Activated naive CD8-positive, alpha-beta T cell treated with anti-CD3 and anti-CD28 coated beads for 36 hours (primary cell): ENCODE results near the gene RGS7. TPM values are rescaled to one million over a fixed set of nuclear protein-coding genes. Genes with fewer than 3 reads are reported as not detected.

Experiments used
- DNase-seq: peaks from one replicate; pipeline ENCODE4 v3.0.0; 2021
- H3K27ac Mint-ChIP-seq: one replicate; pipeline ENCODE4 v1.8.0; 2022; ENCODE audit warnings: mild to moderate bottlenecking, moderate library complexity, mixed read lengths
- H3K27me3 Mint-ChIP-seq: one replicate; pipeline ENCODE4 v1.8.0; 2022; ENCODE audit warnings: mild to moderate bottlenecking, mixed read lengths
- H3K36me3 Mint-ChIP-seq: one replicate; pipeline ENCODE4 v1.8.0; 2021; ENCODE audit warnings: mild to moderate bottlenecking, mixed read lengths
- H3K4me1 Mint-ChIP-seq: one replicate; pipeline ENCODE4 v1.8.0; 2021; ENCODE audit warnings: mixed read lengths
- H3K4me3 Mint-ChIP-seq: one replicate; pipeline ENCODE4 v1.8.0; 2022; ENCODE audit warnings: mild to moderate bottlenecking, moderate library complexity, mixed read lengths
- H3K9me3 Mint-ChIP-seq: one replicate; pipeline ENCODE4 v1.8.0; 2022; ENCODE audit warnings: mixed read lengths
- total RNA-seq, 2 experiments: library from RNA; stranded (reverse); gene quantifications; one replicate each; pipeline ENCODE4 v1.2.3, GENCODE V29; 2021

RGS7 gene
- total RNA-seq, 2 experiments from 2014 or later: not detected

GRCh38 chr1:241086686-241087085 is 270.3 kb downstream of the RGS7 start:
- Mint-ChIP-seq H3K4me1 (no peaks in the 10 kb centered on the region), H3K36me3 (no peaks in the 10 kb centered on the region), H3K9me3 (no peaks in the 10 kb centered on the region), H3K27me3 (peaks cover 4% of the 10 kb centered on the region), H3K4me3 (no peak overlapping the region), H3K27ac (no peak overlapping the region)
- DNase-seq: no peak

GRCh38 chr1:241083285-241083684 is 273.7 kb downstream of the RGS7 start:
- Mint-ChIP-seq H3K27ac (no peak overlapping the region), H3K27me3 (peaks cover 4% of the 10 kb centered on the region), H3K9me3 (no peaks in the 10 kb centered on the region), H3K4me1 (no peaks in the 10 kb centered on the region), H3K4me3 (no peak overlapping the region), H3K36me3 (no peaks in the 10 kb centered on the region)
- no peak for DNase-seq

DNA sequence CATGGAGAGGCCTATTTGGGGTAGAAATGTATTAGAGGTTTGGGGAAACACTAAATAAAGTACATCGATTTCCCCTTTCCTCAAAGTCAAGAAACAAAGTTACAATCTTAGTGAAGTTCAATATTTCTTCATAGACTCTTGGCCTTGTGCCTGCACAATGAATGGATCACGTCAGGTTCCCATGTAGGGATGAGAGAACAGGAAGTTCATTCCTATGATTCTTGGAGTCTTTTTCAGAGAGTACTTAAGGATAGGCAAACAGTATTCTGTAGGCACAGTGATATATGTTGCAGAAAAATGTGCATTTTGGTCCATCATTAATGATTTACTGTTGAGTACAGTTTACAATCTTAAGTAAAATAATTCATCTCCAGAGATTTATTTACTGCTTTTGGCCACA is 275.5 kb downstream of the RGS7 start:
- no peak for DNase-seq
- Mint-ChIP-seq H3K27me3 (peaks cover 3% of the 10 kb centered on the region), H3K27ac (no peak overlapping the region), H3K4me1 (no peaks in the 10 kb centered on the region), H3K36me3 (no peaks in the 10 kb centered on the region), H3K9me3 (no peaks in the 10 kb centered on the region), H3K4me3 (no peak overlapping the region)

GRCh38 chr1:241079459-241079858 is 277.5 kb downstream of the RGS7 start:
- DNase-seq: no peak
- Mint-ChIP-seq H3K4me3 (no peak overlapping the region), H3K27me3 (no peaks in the 10 kb centered on the region), H3K9me3 (no peaks in the 10 kb centered on the region), H3K36me3 (no peaks in the 10 kb centered on the region), H3K4me1 (no peaks in the 10 kb centered on the region), H3K27ac (no peak overlapping the region)

GRCh38 chr1:241079047-241079446 is 278.0 kb downstream of the RGS7 start:
- H3K36me3 Mint-ChIP-seq: no peaks in the 10 kb centered on the region
- no peak overlapping the region for H3K4me3 Mint-ChIP-seq
- H3K27ac Mint-ChIP-seq: no peak overlapping the region
- no peaks in the 10 kb centered on the region for H3K9me3 Mint-ChIP-seq
- H3K4me1 Mint-ChIP-seq: no peaks in the 10 kb centered on the region
- H3K27me3 Mint-ChIP-seq: no peaks in the 10 kb centered on the region
- DNase-seq: no peak

DNA sequence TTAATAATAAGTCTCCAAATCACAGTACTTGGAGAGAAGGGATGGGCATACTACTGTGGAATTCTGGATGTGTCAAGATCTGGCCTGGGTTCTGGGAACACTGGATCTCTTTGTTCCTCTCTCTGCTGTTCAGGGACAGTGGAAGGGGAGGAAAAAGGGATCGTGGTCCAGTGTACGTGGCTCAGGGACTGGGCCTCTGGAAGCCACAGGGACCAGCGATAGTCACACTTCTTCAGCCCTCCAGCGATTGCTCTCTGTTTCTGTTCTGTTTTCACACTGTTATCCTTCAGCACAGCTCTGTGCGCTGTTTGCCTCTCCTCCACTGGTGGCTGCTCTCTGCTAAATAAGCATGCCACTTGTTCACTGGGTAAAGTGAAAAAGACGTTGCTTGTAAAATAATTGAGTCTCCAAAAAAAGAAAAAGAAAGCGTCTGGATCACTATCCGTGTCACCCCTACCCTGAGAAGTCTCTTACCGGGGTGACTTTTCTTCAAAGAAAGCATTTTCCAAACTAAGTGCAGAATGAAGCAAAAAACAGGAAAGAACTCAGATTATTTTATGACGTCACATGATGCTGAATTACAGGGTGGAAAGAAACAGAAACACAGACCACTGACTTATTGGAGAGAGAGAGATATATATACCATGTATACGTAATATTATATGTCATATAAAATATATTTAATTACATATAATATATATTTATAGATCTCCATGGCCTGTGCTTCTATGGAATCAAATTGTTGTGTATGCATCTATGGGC is 279.4 kb downstream of the RGS7 start:
- H3K27me3 Mint-ChIP-seq: no peaks in the 10 kb centered on the region
- no peaks in the 10 kb centered on the region for H3K9me3 Mint-ChIP-seq
- H3K4me1 Mint-ChIP-seq: no peaks in the 10 kb centered on the region
- no peak overlapping the region for H3K27ac Mint-ChIP-seq
- no peak overlapping the region for H3K4me3 Mint-ChIP-seq
- no peaks in the 10 kb centered on the region for H3K36me3 Mint-ChIP-seq
- no peak for DNase-seq

DNA sequence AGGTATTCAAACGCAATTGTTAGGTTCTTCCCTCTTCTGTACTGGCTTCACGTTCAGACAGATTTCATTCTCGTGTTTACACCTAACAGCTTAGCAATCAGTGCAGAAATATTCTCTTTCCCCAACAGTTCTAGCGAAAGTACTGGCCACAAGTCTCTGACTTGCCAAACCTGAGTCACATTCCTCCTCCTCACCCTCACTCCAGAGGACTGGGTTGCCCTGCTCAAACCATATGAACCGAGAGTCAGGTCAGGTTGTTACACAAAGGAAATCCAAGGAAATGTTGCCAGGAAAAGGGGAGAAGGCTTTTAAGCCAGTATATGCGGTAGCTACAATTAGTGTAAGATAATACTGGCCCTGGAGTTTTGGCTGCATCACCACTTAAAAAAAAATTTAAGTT is 282.5 kb downstream of the RGS7 start:
- H3K4me1 Mint-ChIP-seq: no peaks in the 10 kb centered on the region
- H3K9me3 Mint-ChIP-seq: no peaks in the 10 kb centered on the region
- H3K36me3 Mint-ChIP-seq: no peaks in the 10 kb centered on the region
- DNase-seq: no peak
- no peaks in the 10 kb centered on the region for H3K27me3 Mint-ChIP-seq
- no peak overlapping the region for H3K27ac Mint-ChIP-seq
- no peak overlapping the region for H3K4me3 Mint-ChIP-seq

DNA sequence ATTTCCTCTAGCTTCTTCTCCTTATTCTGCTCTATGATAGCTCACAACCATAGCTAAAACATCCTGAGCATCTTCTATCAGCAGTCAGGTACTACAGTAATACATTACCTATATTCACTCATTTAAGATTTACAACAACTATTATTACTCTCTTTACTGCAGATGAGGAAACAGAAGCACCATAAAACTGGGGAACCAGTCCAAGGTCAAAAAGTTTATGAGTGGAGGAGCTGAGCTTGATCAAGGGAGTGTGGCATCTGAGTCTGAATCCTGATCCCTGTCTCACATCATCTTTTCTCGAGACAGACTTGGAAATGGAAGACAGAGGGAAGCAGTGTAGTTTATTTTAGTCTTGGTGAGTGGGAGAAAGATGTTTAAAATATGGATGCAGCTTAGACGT is 288.6 kb downstream of the RGS7 start:
- no peaks in the 10 kb centered on the region for H3K4me1 Mint-ChIP-seq
- no peak for DNase-seq
- no peaks in the 10 kb centered on the region for H3K9me3 Mint-ChIP-seq
- no peaks in the 10 kb centered on the region for H3K27me3 Mint-ChIP-seq
- H3K4me3 Mint-ChIP-seq: no peak overlapping the region
- H3K36me3 Mint-ChIP-seq: no peaks in the 10 kb centered on the region
- H3K27ac Mint-ChIP-seq: no peak overlapping the region

DNA sequence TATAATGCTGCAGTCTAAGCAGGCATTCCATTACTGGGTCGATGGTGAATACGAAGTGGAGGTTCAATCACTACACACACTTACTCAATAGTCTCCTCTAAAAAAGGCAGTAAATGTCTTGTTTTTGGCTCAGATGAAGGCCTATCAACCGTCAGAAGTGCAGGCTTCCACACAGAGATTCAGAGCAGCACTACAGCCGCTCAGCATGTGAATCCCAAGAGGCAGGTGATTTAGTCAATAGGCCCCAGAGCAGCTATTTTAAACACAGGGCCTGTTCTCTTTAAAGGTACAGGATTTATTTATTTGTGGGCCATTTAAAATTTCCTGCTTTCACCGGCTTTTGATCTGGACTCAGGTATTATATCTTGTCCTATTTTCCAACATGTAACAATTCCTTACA is 293.7 kb downstream of the RGS7 start:
- H3K27me3 Mint-ChIP-seq: no peaks in the 10 kb centered on the region
- H3K9me3 Mint-ChIP-seq: no peaks in the 10 kb centered on the region
- DNase-seq: no peak
- no peak overlapping the region for H3K27ac Mint-ChIP-seq
- H3K36me3 Mint-ChIP-seq: no peaks in the 10 kb centered on the region
- no peaks in the 10 kb centered on the region for H3K4me1 Mint-ChIP-seq
- H3K4me3 Mint-ChIP-seq: no peak overlapping the region

DNA sequence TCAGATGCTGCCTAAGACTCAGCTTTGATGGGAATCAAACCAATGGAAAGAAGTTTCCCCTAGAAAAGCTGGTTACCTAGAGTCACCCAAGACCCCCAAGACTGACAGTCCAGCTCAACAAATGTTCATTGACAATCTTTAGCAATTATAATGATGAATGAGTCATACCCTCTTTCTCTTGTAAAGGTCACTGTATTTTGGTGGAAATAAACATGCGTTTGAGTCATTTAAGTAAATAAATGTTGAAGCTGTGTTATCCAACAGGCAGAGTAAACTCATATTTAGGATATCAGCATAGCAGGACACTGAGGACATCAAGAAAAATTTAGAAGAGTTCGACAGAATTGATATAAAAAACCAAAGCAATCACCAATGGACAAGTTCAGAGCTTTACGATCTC is 295.9 kb downstream of the RGS7 start:
- DNase-seq: no peak
- H3K9me3 Mint-ChIP-seq: no peaks in the 10 kb centered on the region
- no peaks in the 10 kb centered on the region for H3K4me1 Mint-ChIP-seq
- H3K4me3 Mint-ChIP-seq: no peak overlapping the region
- no peaks in the 10 kb centered on the region for H3K27me3 Mint-ChIP-seq
- no peaks in the 10 kb centered on the region for H3K36me3 Mint-ChIP-seq
- H3K27ac Mint-ChIP-seq: no peak overlapping the region

- DNase-seq: no peak
- H3K4me1 Mint-ChIP-seq: no peaks in the 10 kb centered on the region
- H3K9me3 Mint-ChIP-seq: no peaks in the 10 kb centered on the region
- no peaks in the 10 kb centered on the region for H3K27me3 Mint-ChIP-seq
- H3K4me3 Mint-ChIP-seq: no peak overlapping the region
- no peak overlapping the region for H3K27ac Mint-ChIP-seq
- H3K36me3 Mint-ChIP-seq: no peaks in the 10 kb centered on the region
Measured at GRCh38 chr1:241048622-241049021, 308.4 kb downstream of the RGS7 start.

GRCh38 chr1:241045659-241046058 is 311.3 kb downstream of the RGS7 start:
- no peak for DNase-seq
- Mint-ChIP-seq H3K36me3 (no peaks in the 10 kb centered on the region), H3K4me1 (no peaks in the 10 kb centered on the region), H3K9me3 (no peaks in the 10 kb centered on the region), H3K4me3 (no peak overlapping the region), H3K27ac (no peak overlapping the region), H3K27me3 (no peaks in the 10 kb centered on the region)

GRCh38 chr1:241034203-241034936 is 322.6 kb downstream of the RGS7 start:
- no peak overlapping the region for H3K4me3 Mint-ChIP-seq

DNA sequence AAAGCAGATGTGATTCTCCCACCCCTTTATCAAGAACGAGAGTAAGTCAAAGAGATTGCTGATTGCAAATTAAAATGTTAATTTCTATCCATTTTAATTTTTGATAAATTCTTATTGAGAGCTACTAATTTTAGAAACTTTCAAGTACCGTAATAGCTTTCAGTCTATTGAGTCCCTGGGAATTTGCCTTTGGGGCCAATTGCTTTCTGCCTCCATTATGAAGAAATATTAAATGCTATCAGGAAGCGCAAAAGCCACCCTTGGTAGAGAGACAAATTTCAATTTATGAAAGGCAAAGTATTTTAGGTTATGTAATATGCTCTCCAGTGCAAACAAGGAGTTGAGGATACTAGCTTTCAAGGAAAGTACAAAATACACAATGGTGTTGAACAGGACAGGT is 332.2 kb downstream of the RGS7 start:
- Mint-ChIP-seq H3K27me3 (no peaks in the 10 kb centered on the region), H3K9me3 (no peaks in the 10 kb centered on the region), H3K27ac (no peak overlapping the region), H3K4me1 (no peaks in the 10 kb centered on the region), H3K4me3 (no peak overlapping the region), H3K36me3 (no peaks in the 10 kb centered on the region)
- DNase-seq: no peak

More at GRCh38 chr1:241034203-241034936, 322.6 kb downstream of the RGS7 start:
- DNase-seq: no peak
- no peaks in the 10 kb centered on the region for H3K27me3 Mint-ChIP-seq
- H3K4me1 Mint-ChIP-seq: no peaks in the 10 kb centered on the region
- H3K27ac Mint-ChIP-seq: no peak overlapping the region
- H3K9me3 Mint-ChIP-seq: peaks cover 4% of the 10 kb centered on the region
- H3K36me3 Mint-ChIP-seq: no peaks in the 10 kb centered on the region

- no peaks in the 10 kb centered on the region for H3K4me1 Mint-ChIP-seq
- DNase-seq: no peak
- H3K27me3 Mint-ChIP-seq: no peaks in the 10 kb centered on the region
- peaks cover 8% of the 10 kb centered on the region for H3K9me3 Mint-ChIP-seq
- H3K36me3 Mint-ChIP-seq: no peaks in the 10 kb centered on the region
- H3K27ac Mint-ChIP-seq: no peak overlapping the region
- no peak overlapping the region for H3K4me3 Mint-ChIP-seq
Measured at GRCh38 chr1:241022366-241022765, 334.6 kb downstream of the RGS7 start.
